HG02870 (cell line): Measurements from ENCODE around the gene DHRS13.
"Not testable (repeated sequence)": the region's sequence is repeated elsewhere in the genome, so short reads cannot be mapped to it uniquely, and the experiment has no call there.

Experiments used
- ATAC-seq: cut with Tn5 transposase; IDR thresholded peaks from one replicate; pipeline ENCODE4 v1.9.1; 2021; ENCODE audit warnings: mild to moderate bottlenecking, moderate library complexity; ENCODE audit not compliant: unreplicated experiment

The DHRS13 gene

GRCh38 chr17:28861393-28862203 lies 41.3 kb downstream of the DHRS13 start:
- ATAC-seq = no peak

DNA sequence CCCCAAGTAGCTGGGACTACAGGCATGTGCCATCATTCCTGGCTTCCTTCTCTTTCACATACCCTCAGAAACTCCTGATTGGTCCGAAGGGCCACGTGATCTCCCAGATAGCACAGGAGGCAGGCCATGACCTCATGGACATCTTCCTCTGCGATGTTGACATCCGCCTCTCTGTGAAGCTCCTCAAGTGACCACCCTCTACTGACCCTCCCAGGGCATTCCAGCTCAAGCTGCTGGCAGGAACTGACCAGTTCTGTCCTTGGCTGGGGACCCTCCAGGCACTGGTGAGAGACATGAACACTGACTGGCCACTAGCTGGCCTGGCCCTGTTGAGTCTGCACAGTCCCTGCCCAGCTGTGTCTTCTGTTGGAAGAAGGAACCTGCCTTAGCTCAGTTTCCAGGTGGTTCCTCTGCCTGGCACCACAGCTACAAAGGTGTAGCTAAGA lies 42.5 kb downstream of the DHRS13 start:
- no peak for ATAC-seq

DNA sequence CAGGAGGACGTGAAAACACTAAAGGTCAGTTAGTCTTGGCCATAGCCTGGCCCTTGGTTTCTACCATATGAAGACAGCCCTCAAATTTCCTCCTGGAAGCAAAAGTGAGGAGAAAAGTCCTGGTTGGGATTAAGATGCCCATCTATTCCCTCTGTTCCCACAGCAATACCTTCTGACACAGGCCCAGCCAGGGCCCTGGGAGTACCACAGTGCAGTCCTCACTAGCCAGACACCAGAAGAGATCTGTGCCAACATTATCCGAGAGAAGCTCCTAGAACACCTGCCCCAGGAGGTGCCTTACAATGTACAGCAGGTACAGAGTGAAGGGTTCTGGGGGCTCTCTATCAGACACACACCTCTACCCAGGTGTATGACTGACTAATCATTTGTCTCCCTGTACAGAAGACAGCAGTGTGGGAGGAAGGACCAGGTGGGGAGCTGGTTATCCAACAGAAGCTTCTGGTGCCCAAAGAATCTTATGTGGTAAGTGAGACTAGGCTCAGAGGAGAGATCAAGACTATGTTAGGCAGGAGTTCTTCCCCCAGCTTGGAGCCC lies 44.0 kb downstream of the DHRS13 start:
- ATAC-seq = no peak

- ATAC-seq = no peak
Observed at GRCh38 chr17:28857905-28858800, 44.7 kb downstream of the DHRS13 start.

- ATAC-seq = no peak
Observed at GRCh38 chr17:28856028-28856574, 46.8 kb downstream of the DHRS13 start.

DNA sequence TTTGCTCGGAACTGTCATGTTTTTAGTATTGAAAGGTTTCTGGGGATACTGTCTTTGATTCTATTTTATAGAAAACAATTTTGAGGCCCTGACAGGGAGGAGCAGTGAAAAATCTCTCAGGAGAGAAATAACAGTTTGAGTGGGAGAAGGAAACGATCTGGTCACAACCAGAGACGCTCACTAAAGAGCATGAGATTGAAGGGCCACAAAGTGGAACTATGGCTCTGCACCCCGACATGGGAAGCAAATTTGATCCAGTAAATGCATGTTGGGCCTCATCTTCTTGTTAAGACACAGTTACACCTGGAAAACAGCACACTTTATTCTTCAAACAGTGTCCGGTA lies 47.6 kb downstream of the DHRS13 start:
- ATAC-seq = no peak

- ATAC-seq = peak; percentile 92
Observed at GRCh38 chr17:28854457-28855335, 48.2 kb downstream of the DHRS13 start, which contains the start of gene ERAL1. Gene ERAL1, plus strand, starts transcription at chr17:28855016. Its CDS starts 19 bp downstream, at chr17:28855035.

GRCh38 chr17:28853295-28853694 lies 49.6 kb downstream of the DHRS13 start:
- no peak for ATAC-seq

GRCh38 chr17:28849281-28849680 lies 53.6 kb downstream of the DHRS13 start:
- no peak for ATAC-seq

- ATAC-seq = not testable (repeated sequence)
Observed at GRCh38 chr17:28848667-28849066, 54.2 kb downstream of the DHRS13 start.
